ENCODE data around the gene CAGE1.

GRCh38 chr6:7307533-7307932 lies 82.0 kb downstream of the CAGE1 start:
- TF ChIP-seq, protein P1, sequence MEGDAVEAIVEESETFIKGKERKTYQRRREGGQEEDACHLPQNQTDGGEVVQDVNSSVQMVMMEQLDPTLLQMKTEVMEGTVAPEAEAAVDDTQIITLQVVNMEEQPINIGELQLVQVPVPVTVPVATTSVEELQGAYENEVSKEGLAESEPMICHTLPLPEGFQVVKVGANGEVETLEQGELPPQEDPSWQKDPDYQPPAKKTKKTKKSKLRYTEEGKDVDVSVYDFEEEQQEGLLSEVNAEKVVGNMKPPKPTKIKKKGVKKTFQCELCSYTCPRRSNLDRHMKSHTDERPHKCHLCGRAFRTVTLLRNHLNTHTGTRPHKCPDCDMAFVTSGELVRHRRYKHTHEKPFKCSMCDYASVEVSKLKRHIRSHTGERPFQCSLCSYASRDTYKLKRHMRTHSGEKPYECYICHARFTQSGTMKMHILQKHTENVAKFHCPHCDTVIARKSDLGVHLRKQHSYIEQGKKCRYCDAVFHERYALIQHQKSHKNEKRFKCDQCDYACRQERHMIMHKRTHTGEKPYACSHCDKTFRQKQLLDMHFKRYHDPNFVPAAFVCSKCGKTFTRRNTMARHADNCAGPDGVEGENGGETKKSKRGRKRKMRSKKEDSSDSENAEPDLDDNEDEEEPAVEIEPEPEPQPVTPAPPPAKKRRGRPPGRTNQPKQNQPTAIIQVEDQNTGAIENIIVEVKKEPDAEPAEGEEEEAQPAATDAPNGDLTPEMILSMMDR (IDR thresholded peaks at IDR 0.05) = no peak
- TF ChIP-seq POLR2A (IDR thresholded peaks at IDR 0.05) = no peak

All from stomach (tissue), 4 donors.